HG02870 (cell line): ENCODE data around the gene RANBP3L.
"Not testable (repeated sequence)": the region's sequence is repeated elsewhere in the genome, so short reads cannot be mapped to it uniquely, and the experiment has no call there.

Experiments
- ATAC-seq: cut with Tn5 transposase; IDR thresholded peaks from one replicate; pipeline ENCODE4 v1.9.1; 2021; ENCODE audit warnings: mild to moderate bottlenecking, moderate library complexity; ENCODE audit not compliant: unreplicated experiment

RANBP3L gene

DNA sequence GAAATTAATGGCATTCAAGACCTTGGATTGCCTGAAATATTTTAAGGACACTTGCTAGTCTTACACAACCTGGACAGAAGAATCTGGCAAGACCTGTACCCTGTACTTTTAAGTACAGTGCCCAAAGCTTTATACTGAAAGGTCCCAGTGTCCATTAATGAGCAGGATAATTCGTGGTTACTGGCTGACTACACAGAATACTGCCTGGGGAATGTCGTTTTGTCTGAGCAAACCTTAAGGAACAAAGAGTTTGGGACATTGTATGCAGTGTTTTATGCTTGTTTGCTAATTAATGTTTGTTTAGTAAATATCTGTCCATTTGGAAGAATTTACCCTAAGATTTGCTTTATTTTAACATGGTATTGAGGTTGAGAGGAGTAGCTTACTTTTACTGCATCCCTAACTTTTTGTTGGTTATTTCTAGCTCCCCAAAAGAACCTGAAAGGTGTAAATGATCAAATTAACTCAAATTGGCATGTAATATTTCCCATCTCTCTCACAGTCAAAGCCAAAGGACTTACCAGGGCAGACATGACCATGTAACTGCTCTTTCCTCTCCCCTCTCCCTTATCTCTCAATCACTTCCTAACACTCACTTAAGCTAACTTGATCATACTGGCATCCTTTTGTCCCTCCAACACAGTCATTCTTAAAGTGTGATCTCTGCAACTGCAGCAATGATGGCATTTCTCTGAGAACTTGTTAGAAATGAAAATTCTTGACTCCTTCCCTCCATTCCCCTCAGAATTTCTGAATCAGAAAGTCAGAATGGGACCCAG is 15.7 kb downstream of the RANBP3L start:
- ATAC-seq = no peak

- ATAC-seq = not testable (repeated sequence)
Observed at GRCh38 chr5:36283775-36284174, 17.9 kb downstream of the RANBP3L start.

- ATAC-seq = no peak
Observed at GRCh38 chr5:36281626-36282025, 20.1 kb downstream of the RANBP3L start.

- no peak for ATAC-seq
Observed at GRCh38 chr5:36279054-36279698, 22.5 kb downstream of the RANBP3L start.

DNA sequence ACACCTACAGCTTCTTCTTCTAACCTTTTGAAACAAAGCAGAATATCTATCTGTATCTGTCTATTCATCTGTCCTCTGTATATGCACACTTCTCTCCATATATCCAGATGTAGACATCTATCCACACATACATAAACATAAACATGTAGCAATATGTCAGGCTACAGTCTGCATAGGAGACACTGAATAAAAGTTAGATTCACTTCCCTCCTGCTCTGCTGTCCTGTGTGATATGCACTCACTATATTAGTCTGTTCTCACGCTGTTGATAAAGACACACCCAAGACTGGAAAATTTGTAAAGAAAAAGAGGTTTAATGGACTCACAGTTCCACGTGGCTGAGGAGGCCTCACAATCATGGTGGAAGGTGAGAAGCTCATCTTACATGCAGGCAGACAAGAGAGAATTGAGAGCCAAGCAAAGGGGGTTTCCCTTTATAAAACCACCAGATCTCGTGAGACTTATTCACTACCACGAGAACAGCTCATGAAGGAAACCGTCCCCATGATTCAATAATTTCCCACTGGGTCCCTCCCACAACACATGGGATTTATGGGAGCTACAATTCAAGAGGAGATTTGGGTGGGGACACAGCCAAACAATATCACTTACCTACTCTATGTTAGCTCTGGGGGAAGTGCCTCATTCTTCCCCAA is 24.1 kb downstream of the RANBP3L start:
- ATAC-seq = no peak

- no peak for ATAC-seq
Observed at GRCh38 chr5:36276864-36277263, 24.8 kb downstream of the RANBP3L start.

GRCh38 chr5:36273809-36274526 is 27.7 kb downstream of the RANBP3L start:
- ATAC-seq = no peak

DNA sequence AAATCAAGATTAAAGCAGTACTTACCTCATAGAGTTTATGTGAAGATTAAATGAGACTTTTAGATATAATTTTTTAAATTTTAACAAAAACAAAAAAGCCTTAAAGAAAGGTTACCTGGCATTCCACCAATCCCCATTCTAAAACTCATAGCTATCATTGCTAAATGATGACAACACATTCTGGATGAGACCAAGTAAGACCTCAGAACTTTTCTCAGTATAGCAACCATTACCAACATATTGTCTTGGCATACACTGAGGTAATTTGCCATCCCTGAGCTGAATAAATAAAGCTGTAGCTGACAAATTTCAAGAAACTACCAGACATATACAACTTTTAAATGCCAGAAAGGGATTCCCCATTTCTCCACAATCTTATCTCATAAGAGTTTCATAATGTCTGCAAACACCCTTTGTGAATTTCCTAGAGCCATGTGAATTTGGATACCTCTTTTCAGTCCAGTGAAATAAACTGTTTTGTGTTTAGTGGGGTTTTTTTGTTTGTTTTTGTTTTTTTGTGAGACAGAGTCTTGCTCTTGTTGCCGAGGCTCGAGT is 29.5 kb downstream of the RANBP3L start:
- no peak for ATAC-seq

DNA sequence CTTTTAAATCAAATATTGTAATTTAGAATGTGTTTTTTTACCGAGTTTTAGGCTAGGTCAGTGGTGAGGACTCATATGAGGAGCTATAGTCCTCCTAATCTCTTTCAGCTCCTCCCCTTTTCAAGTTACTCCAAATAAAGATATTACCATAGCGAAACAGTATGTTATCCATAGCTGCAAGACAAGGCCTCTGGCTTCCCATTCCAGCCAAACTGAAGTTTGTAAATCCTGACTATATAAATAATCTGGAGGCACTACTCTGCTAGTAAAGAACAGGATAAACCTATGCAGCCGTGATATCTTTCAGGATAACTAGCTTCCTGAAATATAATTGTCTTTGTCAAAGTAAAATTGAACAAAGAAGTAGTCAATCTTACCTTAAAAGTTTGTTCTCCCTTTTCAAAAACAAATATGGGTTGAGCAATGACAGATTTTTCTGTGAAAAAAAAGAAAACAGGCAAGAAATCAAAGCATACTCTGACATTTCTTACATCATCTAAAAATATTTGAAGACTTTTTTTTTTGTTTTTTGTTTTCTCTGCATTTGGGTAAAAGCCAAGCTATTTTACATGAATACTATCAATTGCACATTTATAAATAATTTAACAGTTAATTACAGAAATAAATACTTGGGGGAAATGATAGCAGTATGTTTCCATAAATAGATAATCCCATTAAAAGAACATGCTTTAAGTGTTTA is 30.7 kb downstream of the RANBP3L start:
- ATAC-seq = no peak

DNA sequence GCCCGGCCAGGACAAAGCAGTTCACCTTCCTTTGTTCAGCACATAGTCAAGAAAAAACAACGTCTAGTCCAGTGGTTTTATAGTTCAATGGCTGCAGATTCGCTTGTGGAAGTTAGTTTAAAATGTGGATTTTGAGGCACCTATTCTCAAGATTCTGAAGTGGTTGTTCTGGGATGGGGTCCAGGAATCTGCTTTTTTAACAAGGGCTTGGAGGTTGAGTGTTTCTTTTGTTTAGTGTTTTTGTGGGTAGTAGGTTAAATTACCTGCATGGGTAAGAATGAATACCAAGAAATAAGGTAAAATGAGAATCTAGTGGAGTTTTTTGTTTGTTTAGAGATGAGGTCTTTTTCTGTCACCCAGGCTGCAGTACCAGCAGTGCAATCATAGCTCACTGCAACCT is 31.5 kb downstream of the RANBP3L start:
- no peak for ATAC-seq

DNA sequence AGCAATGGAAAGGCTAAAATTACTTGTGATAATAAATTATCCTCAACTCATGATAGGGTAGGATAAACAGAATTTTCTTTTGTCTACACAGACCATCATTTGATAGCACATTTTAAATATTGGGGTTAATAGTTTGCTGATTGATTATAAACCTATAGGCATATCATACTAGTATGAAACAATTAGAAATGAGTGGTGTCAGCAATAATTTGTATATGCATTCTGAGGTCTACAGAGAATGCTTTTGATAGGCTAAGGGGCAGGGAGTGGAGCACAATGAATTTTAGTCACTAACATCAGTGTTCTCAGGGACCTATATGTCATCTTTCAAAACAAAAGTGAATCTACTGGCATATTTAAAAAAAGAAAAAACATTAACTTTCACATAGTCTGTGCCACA is 32.2 kb downstream of the RANBP3L start:
- no peak for ATAC-seq

DNA sequence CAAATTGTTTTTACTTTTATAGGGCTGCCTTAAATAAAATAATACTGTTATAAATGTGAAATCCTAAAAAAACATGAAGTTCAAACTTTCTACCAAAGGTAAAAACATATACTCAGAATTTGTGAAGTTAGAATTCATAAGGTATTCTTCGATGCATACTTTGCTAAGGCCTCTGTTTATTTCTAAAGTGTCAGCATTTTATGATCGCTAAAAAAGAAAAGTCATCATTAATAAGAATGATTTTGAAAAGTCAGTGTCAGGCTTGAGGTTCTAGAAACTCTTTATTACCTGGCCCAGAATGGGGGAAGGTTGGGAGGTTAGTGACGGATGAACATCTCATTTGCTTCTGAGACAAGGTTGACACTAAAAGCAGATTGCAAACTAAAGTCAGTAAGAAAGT is 33.8 kb downstream of the RANBP3L start:
- no peak for ATAC-seq

DNA sequence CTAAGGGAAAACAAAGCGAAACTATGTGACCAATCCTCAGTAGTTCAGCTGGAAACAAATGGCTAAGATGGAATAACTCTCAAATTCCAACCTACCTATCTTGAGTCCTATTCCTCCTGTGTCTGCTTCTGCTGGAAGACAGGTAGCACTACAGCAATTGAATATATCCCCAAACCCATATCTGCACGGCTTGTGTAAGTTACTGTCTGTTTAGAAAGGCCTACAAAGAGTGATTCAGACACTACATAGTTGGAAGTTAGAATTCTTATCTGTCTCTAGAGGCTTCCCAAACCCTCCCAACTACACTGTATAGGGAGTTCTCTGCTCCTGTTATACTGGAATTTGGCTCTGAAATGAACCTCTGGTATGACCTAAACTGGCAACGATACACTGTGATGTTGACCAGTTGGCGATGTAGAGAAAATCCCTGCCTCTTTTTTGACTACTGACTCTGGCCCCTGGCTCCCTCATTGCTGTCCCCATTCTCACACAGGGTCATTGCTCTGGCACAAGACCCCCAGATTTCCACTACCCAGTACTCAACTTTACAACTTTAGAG is 37.4 kb downstream of the RANBP3L start:
- ATAC-seq = no peak

GRCh38 chr5:36261186-36261585 is 40.5 kb downstream of the RANBP3L start:
- ATAC-seq = no peak

DNA sequence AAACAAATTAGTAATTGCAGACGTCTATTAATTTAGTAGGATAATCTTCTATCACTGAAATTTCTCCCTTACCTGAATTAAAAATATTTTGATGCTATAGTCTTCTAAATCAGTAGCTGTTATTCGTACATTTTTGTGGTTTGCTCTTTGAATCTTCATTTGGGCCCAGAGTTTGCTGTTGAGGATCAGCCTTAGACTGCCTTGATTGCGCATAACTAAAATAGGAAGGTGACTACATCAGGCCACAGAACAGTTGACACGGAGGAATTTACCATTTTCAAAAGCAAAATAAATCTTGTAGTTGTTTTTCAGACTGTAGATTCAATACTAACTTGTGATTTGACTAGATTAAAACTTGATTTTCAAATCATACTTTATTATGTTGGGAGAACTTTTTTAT is 48.1 kb downstream of the RANBP3L start:
- ATAC-seq = no peak

DNA sequence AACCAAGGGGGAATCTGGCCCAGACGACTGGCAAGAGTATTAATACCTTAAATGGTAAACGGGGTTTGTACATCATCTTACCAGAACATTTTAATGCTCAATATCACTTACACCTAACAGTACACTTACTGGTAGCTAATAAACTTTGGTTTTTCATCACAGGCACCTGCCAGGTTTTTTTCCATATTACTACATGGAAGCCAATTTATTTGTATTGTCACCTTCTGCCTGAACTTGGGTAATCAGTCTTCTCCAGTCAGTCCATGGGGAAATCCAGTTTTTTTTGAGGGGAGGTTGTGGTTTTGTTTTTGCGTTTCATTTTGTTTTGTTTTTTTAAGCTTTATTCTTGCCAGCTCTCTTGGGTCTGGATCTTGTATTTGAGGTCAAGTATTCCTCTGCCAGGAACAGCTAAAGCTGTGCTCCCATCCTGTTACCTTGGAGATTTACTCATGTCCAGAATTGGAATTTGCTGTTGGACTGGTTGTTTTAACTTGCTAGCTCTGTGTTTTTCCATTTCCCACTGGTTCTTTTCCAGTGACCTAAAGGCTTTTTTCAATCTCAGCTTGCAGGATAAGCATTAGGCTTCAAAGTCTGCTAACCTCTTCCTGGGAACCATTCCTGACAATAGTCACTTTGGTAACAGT is 48.9 kb downstream of the RANBP3L start:
- ATAC-seq = no peak

DNA sequence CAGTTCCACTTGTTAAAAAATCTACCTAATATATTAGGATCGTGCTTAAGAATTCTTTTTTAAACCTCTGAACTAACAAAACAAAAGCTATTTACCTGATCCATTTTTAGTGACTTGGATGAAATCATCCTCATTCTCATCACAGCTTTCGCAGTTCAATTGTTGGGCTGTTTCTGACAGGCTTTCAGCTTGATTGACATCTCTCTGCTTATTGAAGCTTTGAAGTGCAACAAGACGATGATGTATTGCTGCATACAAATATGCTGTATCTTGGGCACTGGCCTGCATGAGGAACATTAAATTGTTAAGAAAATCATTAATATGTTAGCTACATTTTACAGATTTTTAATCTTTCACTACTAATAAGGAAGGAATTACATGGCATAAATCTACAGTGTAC is 50.5 kb downstream of the RANBP3L start:
- no peak for ATAC-seq

- no peak for ATAC-seq
Observed at GRCh38 chr5:36250427-36250826, 51.3 kb downstream of the RANBP3L start.

DNA sequence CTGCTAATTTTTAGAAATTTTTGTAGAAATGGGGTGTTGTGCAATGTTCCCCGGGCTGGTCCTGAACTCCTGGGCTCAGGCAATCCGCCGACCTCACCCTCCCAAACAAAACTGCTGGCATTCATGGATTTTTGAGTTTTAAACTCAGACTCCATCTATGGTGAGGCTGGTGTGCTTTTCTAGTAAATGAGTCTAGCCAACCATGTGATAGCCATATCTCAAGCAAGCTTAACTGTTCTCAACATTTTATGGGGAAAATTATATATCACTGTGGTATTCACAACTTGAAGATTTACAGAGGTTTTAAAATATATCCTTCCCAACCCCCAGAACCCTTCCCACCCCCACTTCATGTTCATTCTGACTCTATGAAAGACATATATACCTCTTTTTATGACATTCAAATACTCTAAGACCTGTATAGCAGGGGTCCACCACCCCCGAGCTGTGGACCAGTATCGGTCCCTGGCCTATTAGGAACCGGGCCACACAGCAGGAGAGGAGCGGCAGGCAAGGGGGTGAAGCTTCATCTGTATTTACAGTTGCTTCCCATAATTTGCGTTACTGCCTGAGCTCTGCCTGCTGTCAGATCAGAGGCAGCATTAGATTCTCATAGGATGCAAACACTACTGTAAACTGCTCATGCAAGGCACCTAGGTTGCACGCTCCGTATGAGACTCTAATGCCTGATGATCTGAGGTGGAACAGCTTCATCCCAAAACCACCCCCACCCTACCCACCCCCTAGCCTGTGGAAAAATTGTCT is 55.5 kb downstream of the RANBP3L start:
- ATAC-seq = no peak
